Sigmoid colon (tissue), 4 donors: ENCODE results near the gene CHRNE.

ENCODE experiments used
- CTCF ChIP-seq, 4 experiments: fragments of 450-650 bp in 3 of 4; fragments of 200-600 bp in 1 of 4; IDR thresholded peaks; one replicate each; pipeline ENCODE4 v1.5.1; 2016 to 2019; ENCODE audit warnings: antibody characterized with exemption in 4 of 4, mild to moderate bottlenecking in 3 of 4, moderate library complexity in 2 of 4
- POLR2A ChIP-seq, 2 donors: fragments of 450-650 bp; IDR thresholded peaks; one replicate each; pipeline ENCODE4 v1.6.1; 2016; ENCODE audit warnings: antibody characterized with exemption in 2 of 2, mild to moderate bottlenecking in 2 of 2, moderate library complexity in 2 of 2
- POLR2AphosphoS5 ChIP-seq, 4 donors: sonication (generic); formaldehyde crosslinking; IDR thresholded peaks; one replicate each; pipeline ENCODE4 v1.6.1; 2017; ENCODE audit warnings: antibody characterized with exemption in 4 of 4

DNA sequence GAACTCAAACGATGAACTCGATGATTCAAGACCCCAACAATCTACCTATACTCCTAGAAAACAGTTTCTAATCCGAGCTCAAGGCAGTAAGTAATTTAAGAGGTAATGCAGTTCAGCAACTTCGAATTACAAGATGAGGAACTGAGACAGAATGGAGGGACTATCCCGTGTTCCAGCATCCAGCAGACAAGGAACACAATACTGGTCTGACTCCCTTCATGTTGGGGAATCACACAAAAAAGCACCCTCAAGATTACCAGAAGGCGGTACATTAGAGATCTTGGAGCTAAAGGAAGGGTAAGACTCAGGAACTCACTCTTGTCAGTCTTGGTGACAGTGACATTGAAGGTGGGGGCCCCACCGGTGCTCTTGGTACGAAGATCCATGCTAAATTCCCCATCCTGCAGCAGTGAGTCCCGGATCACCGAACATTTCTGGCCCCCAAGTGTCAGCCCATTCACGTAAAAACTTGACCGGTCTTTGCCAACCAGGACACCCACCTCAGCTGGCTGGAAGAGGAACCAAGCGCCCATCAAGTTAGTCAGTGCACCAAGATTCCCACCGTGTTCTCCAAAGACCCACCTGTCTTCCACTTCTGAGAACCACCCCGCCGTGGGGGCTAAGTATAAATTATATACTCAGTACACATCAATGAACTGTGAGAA, 43.5 kb upstream of the CHRNE start:
- TF ChIP-seq CTCF (IDR thresholded peaks at IDR 0.05): no peak
- no peak for TF ChIP-seq POLR2AphosphoS5 (IDR thresholded peaks at IDR 0.05)
- TF ChIP-seq POLR2A (IDR thresholded peaks at IDR 0.05): no peak
